Lung (tissue), 12 donors: ENCODE results near the gene IGLON5. TPM values are rescaled to one million over a fixed set of nuclear protein-coding genes. Genes with fewer than 3 reads are reported as not detected.

Experiments used
- ATAC-seq: fragments of 200-7000 bp; cut with Tn5 transposase; one replicate; pipeline ENCODE4 v1.9.1; 2020; ENCODE audit warnings: moderate number of reproducible peaks; ENCODE audit not compliant: insufficient read depth, low FRiP score
- DNase-seq, 3 donors: peaks; one replicate each; pipeline ENCODE4 v3.0.0-alpha.2; 2013 to 2017
- H3K27ac ChIP-seq, 2 donors: one replicate each; pipeline ENCODE4 v1.5.1; 2013; ENCODE audit warnings: mild to moderate bottlenecking in 2 of 2, moderate library complexity in 2 of 2, control low read depth in 1 of 2, inconsistent platforms in 1 of 2, low read depth in 1 of 2, low read length in 1 of 2
- H3K27me3 ChIP-seq, 3 donors: one replicate each; pipeline ENCODE4 v1.5.1; 2013; ENCODE audit warnings: low read length in 2 of 3; ENCODE audit not compliant: control insufficient read depth in 3 of 3, insufficient read depth in 3 of 3
- H3K36me3 ChIP-seq, 4 donors: one replicate each; pipeline ENCODE4 v1.5.1; 2013; ENCODE audit warnings: low read length in 4 of 4, mild to moderate bottlenecking in 1 of 4, moderate library complexity in 1 of 4; ENCODE audit not compliant: control insufficient read depth in 4 of 4, insufficient read depth in 4 of 4
- H3K4me1 ChIP-seq, 5 donors: one replicate each; pipeline ENCODE4 v1.5.1; 2013; ENCODE audit warnings: low read length in 5 of 5, mild to moderate bottlenecking in 2 of 5, moderate library complexity in 1 of 5; ENCODE audit not compliant: control insufficient read depth in 5 of 5, insufficient read depth in 5 of 5
- H3K4me3 ChIP-seq: one replicate; pipeline ENCODE4 v1.5.1; 2013; ENCODE audit warnings: mild to moderate bottlenecking, control low read depth, moderate library complexity
- H3K9ac ChIP-seq, 2 donors: one replicate each; pipeline ENCODE4 v1.5.1; 2013; ENCODE audit warnings: low read length in 2 of 2, control low read depth in 1 of 2; ENCODE audit not compliant: insufficient read depth in 1 of 2
- H3K9me3 ChIP-seq, 4 donors: one replicate each; pipeline ENCODE4 v1.5.1; 2013; ENCODE audit warnings: low read length in 3 of 4, mild to moderate bottlenecking in 1 of 4, moderate library complexity in 1 of 4; ENCODE audit not compliant: control insufficient read depth in 4 of 4, insufficient read depth in 3 of 4
- CTCF ChIP-seq: IDR thresholded peaks from 2 replicates; pipeline ENCODE4 v1.5.1; 2012; ENCODE audit warnings: mild to moderate bottlenecking; ENCODE audit errors: control extremely low read depth, extremely low read depth
- WGBS, 2 donors: extraction: QIAGEN DNeasy Blood & Tissue Kit; methylation state at CpG; one replicate each; pipeline ENCODE4 v1.1.7; 2013; 5-methylcytosine and 5-hydroxymethylcytosine counted together
- polyA plus RNA-seq, 2 donors: library from polyadenylated mRNA; stranded (reverse); fragments of 200-250 nt; gene quantifications; one replicate each; pipeline ENCODE4 v1.2.1, GENCODE V29; 2013
- total RNA-seq, 2 donors: library from RNA; depleted of rRNA in 1 of 2; stranded (reverse); fragments of >200 nt in 1 of 2; gene quantifications; one replicate each; pipeline ENCODE4 v1.2.1, GENCODE V29; 2014 to 2021
- donor health status: control.
- donor health status: control.
- donor health status: Bipolar disorder and iron deficiency.
- donor health status: healthy.
- donor health status: DM: yes; HTN: yes; CAD: no.

The IGLON5 gene
- total and polyA plus RNA-seq, 4 donors, result 0.09 to 0.43 (median 0.18) TPM; not detected in 1

GRCh38 chr19:51356159-51356801, 44.8 kb downstream of the IGLON5 start:
- ATAC-seq (no peak), DNase-seq (no peak)
- Histone ChIP-seq H3K4me1 (peaks cover 0 to 6% (median 0%) of the 10 kb centered on the region in 5 donors), H3K4me3 (no peak overlapping the region), H3K9ac (no peak overlapping the region), H3K36me3 (peaks cover 0 to 14% (median 7%) of the 10 kb centered on the region in 4 donors), H3K27me3 (no peaks in the 10 kb centered on the region), H3K9me3 (no peaks in the 10 kb centered on the region), H3K27ac (no peak overlapping the region)
- no peak for TF ChIP-seq CTCF
- 97 to 98% methylated on average over 10 of the region's 10 CpGs for WGBS, 2 donors

GRCh38 chr19:51357952-51358351, 46.5 kb downstream of the IGLON5 start:
- DNase-seq (no peak), ATAC-seq (no peak)
- Histone ChIP-seq H3K36me3 (peaks cover 0 to 2% (median 0%) of the 10 kb centered on the region in 4 donors), H3K27me3 (no peaks in the 10 kb centered on the region), H3K27ac (no peak overlapping the region), H3K4me1 (peaks cover 0 to 6% (median 0%) of the 10 kb centered on the region in 5 donors), H3K9me3 (no peaks in the 10 kb centered on the region), H3K9ac (no peak overlapping the region), H3K4me3 (no peak overlapping the region)
- 90 to 91% methylated on average over 7 of the region's 7 CpGs for WGBS, 2 donors
- TF ChIP-seq CTCF, result no peak

GRCh38 chr19:51359294-51359693, 47.9 kb downstream of the IGLON5 start:
- Histone ChIP-seq H3K36me3 (no peaks in the 10 kb centered on the region), H3K27me3 (no peaks in the 10 kb centered on the region), H3K4me3 (no peak overlapping the region), H3K9me3 (no peaks in the 10 kb centered on the region), H3K4me1 (peaks cover 0 to 4% (median 0%) of the 10 kb centered on the region in 5 donors), H3K27ac (no peak overlapping the region), H3K9ac (no peak overlapping the region)
- DNase-seq (no peak), ATAC-seq (no peak)
- WGBS, 2 donors, result 94 to 97% methylated on average over 4 of the region's 4 CpGs
- no peak for TF ChIP-seq CTCF

- H3K4me1 ChIP-seq, result peaks cover 0 to 10% (median 2%) of the 10 kb centered on the region in 5 donors
- ATAC-seq (no peak), DNase-seq (no peak)
- no peaks in the 10 kb centered on the region for H3K9me3 ChIP-seq
- no peak overlapping the region for H3K4me3 ChIP-seq
- H3K27me3 ChIP-seq, result no peaks in the 10 kb centered on the region
- no peak for TF ChIP-seq CTCF
- H3K36me3 ChIP-seq, result no peaks in the 10 kb centered on the region
- no peak overlapping the region for H3K27ac ChIP-seq
- whole genome bisulfite sequencing, 2 donors, result 91 to 92% methylated on average over 13 of the region's 13 CpGs
- no peak overlapping the region for H3K9ac ChIP-seq
Measured at GRCh38 chr19:51361239-51361638, 49.8 kb downstream of the IGLON5 start.
